ENCODE data around the gene MYL12A. TPM values are rescaled to one million over a fixed set of nuclear protein-coding genes. Genes with fewer than 3 reads are reported as not detected.

The MYL12A gene
- total RNA-seq, 1 experiment from 2014 or later = 314 TPM

DNA sequence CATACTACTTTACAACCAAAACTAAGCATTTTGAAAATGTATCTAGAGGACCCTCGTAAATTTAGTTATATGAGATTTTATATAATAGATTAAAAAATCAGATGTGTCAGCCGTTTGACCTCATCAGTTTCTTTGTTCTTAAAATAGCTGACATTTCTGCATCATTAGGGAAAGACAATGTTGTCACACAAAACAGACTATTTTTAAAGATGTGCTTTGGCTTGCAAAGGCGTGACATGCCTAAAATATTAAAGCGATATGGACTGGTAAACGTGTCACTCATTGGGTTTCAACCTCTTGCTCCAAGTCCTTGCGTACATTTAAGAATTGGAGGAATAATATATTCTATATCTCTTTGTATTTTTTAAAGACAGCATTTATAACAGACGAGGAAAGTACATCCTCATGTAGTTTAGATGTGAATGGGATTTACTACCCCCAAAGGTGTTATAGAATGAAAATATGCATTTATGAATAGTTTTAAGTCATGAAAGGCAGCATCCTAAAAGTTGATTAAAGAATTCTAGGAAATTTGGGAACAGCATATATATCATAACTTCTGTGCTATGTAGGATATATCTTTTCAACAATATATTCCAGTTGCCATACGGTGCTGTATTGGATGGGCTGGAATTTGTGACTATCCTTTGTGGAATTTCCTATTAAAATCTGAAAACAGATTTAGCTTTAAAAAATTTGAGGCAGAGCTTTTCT is 3.8 kb downstream of the MYL12A start:
- peaks cover 30 to 45% of the 10 kb centered on the region in 2 experiments; a peak in 3 of 4 replicates for H3K36me3 ChIP-seq (ENCODE audit: control insufficient read depth in 1 of 2, insufficient read depth in 2 of 2, low read length in 2 of 2)

More for the DNA sequence above, 3.8 kb downstream of the MYL12A start:
- POLR2A ChIA-PET = interaction anchor here (0.8 to 3.4 kb wide), 3 partner anchors 9 to 414 kb away, joined by 4 to 20 read pairs (median 5); partner anchors contain the start of gene MYL12B
- Histone ChIP-seq H3K4me3 (replicated peaks in 1 of 2; ENCODE audit: low read depth in 1 of 2, low read length in 2 of 2) (no peak overlapping the region), H3K4me1 (ENCODE audit: control insufficient read depth in 1 of 2, insufficient read depth in 2 of 2, low read length in 2 of 2) (peaks cover 35 to 42% of the 10 kb centered on the region in 2 experiments), H3K9me3 (ENCODE audit: control insufficient read depth in 1 of 2, insufficient read depth in 1 of 2, low read depth in 1 of 2, low read length in 2 of 2) (no peaks in the 10 kb centered on the region), H3K9ac (ENCODE audit: low read length) (no peak overlapping the region), H3K27me3 (ENCODE audit: insufficient read depth, low read length) (no peaks in the 10 kb centered on the region), H3K9me2 (ENCODE audit: insufficient read depth) (no peaks in the 10 kb centered on the region), H4K20me1 (ENCODE audit: insufficient read depth) (peaks cover 7% of the 10 kb centered on the region; the same call in 1 of the 2 replicates), H3K4me2 (ENCODE audit: low read length) (peak overlapping the region; percentile 71; the same call in 1 of the 2 replicates), H2AFZ (ENCODE audit: low read depth, low read length, poor library complexity, severe bottlenecking) (no peak overlapping the region), H3K79me2 (ENCODE audit: insufficient read depth, low read length) (peaks cover 75% of the 10 kb centered on the region), H3K27ac (ENCODE audit: low read depth, low read length) (peak overlapping the region; percentile 90; the same call in 1 of the 2 replicates)
- intact Hi-C loops (cut with micrococcal nuclease) = no loop called here
- ATAC-seq (no peak), DNase-seq (ENCODE audit: low read depth, low spot score) (no peak)
- TF ChIP-seq JUND (IDR thresholded peaks at IDR 0.05) = no peak
- no peak for TF ChIP-seq POLR2A (IDR thresholded peaks at IDR 0.05; ENCODE audit: borderline replicate concordance, extremely low read depth, insufficient read depth, insufficient read length)
- no peak for TF ChIP-seq RAD21 (IDR thresholded peaks at IDR 0.05; ENCODE audit: low read depth)
- TF ChIP-seq, protein P1, sequence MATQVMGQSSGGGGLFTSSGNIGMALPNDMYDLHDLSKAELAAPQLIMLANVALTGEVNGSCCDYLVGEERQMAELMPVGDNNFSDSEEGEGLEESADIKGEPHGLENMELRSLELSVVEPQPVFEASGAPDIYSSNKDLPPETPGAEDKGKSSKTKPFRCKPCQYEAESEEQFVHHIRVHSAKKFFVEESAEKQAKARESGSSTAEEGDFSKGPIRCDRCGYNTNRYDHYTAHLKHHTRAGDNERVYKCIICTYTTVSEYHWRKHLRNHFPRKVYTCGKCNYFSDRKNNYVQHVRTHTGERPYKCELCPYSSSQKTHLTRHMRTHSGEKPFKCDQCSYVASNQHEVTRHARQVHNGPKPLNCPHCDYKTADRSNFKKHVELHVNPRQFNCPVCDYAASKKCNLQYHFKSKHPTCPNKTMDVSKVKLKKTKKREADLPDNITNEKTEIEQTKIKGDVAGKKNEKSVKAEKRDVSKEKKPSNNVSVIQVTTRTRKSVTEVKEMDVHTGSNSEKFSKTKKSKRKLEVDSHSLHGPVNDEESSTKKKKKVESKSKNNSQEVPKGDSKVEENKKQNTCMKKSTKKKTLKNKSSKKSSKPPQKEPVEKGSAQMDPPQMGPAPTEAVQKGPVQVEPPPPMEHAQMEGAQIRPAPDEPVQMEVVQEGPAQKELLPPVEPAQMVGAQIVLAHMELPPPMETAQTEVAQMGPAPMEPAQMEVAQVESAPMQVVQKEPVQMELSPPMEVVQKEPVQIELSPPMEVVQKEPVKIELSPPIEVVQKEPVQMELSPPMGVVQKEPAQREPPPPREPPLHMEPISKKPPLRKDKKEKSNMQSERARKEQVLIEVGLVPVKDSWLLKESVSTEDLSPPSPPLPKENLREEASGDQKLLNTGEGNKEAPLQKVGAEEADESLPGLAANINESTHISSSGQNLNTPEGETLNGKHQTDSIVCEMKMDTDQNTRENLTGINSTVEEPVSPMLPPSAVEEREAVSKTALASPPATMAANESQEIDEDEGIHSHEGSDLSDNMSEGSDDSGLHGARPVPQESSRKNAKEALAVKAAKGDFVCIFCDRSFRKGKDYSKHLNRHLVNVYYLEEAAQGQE (IDR thresholded peaks at IDR 0.05; ENCODE audit: low read depth) = no peak
- no peak for TF ChIP-seq EGR1 (IDR thresholded peaks at IDR 0.05; ENCODE audit: low read depth)
- no peak for TF ChIP-seq CBX3 (IDR thresholded peaks at IDR 0.05; ENCODE audit: low read depth)
- no peak for TF ChIP-seq TCF7L2 (IDR thresholded peaks at IDR 0.05; ENCODE audit: borderline replicate concordance, extremely low read depth, insufficient read depth, insufficient read length)
- no peak for TF ChIP-seq SIN3A (IDR thresholded peaks at IDR 0.05; ENCODE audit: low read depth)
- TF ChIP-seq, protein P2, sequence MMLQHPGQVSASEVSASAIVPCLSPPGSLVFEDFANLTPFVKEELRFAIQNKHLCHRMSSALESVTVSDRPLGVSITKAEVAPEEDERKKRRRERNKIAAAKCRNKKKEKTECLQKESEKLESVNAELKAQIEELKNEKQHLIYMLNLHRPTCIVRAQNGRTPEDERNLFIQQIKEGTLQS (IDR thresholded peaks at IDR 0.05) = no peak
- TF ChIP-seq FOSL1 (IDR thresholded peaks at IDR 0.05; ENCODE audit: low read depth) = no peak
- no peak for TF ChIP-seq EZH2 (IDR thresholded peaks at IDR 0.05)
- no peak for TF ChIP-seq SP1 (IDR thresholded peaks at IDR 0.05; ENCODE audit: low read depth)
- no peak for TF ChIP-seq ELF1 (IDR thresholded peaks at IDR 0.05; ENCODE audit: borderline replicate concordance, low read depth)
- no peak for TF ChIP-seq ZFX (IDR thresholded peaks at IDR 0.05)
- TF ChIP-seq, protein P3, sequence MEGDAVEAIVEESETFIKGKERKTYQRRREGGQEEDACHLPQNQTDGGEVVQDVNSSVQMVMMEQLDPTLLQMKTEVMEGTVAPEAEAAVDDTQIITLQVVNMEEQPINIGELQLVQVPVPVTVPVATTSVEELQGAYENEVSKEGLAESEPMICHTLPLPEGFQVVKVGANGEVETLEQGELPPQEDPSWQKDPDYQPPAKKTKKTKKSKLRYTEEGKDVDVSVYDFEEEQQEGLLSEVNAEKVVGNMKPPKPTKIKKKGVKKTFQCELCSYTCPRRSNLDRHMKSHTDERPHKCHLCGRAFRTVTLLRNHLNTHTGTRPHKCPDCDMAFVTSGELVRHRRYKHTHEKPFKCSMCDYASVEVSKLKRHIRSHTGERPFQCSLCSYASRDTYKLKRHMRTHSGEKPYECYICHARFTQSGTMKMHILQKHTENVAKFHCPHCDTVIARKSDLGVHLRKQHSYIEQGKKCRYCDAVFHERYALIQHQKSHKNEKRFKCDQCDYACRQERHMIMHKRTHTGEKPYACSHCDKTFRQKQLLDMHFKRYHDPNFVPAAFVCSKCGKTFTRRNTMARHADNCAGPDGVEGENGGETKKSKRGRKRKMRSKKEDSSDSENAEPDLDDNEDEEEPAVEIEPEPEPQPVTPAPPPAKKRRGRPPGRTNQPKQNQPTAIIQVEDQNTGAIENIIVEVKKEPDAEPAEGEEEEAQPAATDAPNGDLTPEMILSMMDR (IDR thresholded peaks at IDR 0.05 in 2 of 3, conservative IDR thresholded peaks at IDR 0.05 in 1 of 3; ENCODE audit: borderline replicate concordance in 1 of 3, insufficient read depth in 1 of 3, low read depth in 2 of 3, low read length in 2 of 3) = no peak
- TF ChIP-seq ZNF274 (IDR thresholded peaks at IDR 0.05; ENCODE audit: low read depth, low read length) = no peak
- TF ChIP-seq CEBPB (IDR thresholded peaks at IDR 0.05; ENCODE audit: low read depth) = no peak
- TF ChIP-seq, protein P4, sequence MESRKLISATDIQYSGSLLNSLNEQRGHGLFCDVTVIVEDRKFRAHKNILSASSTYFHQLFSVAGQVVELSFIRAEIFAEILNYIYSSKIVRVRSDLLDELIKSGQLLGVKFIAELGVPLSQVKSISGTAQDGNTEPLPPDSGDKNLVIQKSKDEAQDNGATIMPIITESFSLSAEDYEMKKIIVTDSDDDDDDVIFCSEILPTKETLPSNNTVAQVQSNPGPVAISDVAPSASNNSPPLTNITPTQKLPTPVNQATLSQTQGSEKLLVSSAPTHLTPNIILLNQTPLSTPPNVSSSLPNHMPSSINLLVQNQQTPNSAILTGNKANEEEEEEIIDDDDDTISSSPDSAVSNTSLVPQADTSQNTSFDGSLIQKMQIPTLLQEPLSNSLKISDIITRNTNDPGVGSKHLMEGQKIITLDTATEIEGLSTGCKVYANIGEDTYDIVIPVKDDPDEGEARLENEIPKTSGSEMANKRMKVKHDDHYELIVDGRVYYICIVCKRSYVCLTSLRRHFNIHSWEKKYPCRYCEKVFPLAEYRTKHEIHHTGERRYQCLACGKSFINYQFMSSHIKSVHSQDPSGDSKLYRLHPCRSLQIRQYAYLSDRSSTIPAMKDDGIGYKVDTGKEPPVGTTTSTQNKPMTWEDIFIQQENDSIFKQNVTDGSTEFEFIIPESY (IDR thresholded peaks at IDR 0.05; ENCODE audit: extremely low read depth, insufficient replicate concordance, low read length) = no peak
- no peak for TF ChIP-seq EZH2phosphoT487 (IDR thresholded peaks at IDR 0.05; ENCODE audit: borderline replicate concordance)
- CTCF ChIA-PET = interaction anchor here (1.0 to 1.1 kb wide), 3 partner anchors 8 to 414 kb away, joined by 3 to 5 read pairs (median 4); no protein-coding TSS in a partner anchor
- no TSS peak for BruUV-seq (replicated peaks)
- RAD21 ChIA-PET (ENCODE audit: low non-redundant PET in 1 of 2, low total read pairs in 2 of 2, uncharacterized antibody in 2 of 2, unreplicated experiment in 2 of 2) = no interaction called here

All from HCT116 (cell line).